NCI-H82 (cell line): ENCODE data around the gene FBXO44.

ENCODE experiments used
- DNase-seq: peaks from one replicate; lab custom pipeline; 2025; lab: John Stamatoyannopoulos, UW

The FBXO44 gene

GRCh38 chr1:11640101-11640500 lies 14.6 kb upstream of the FBXO44 start:
- DNase-seq = no peak

- DNase-seq = no peak
Observed at GRCh38 chr1:11640944-11641343, 13.7 kb upstream of the FBXO44 start.

- DNase-seq = peak; percentile 99
Observed at GRCh38 chr1:11641776-11642305, 12.8 kb upstream of the FBXO44 start.

- peak; percentile 92 for DNase-seq
Observed at GRCh38 chr1:11642418-11643017, 12.2 kb upstream of the FBXO44 start.

- DNase-seq = peak; percentile 39
Observed at GRCh38 chr1:11643782-11644181, 10.9 kb upstream of the FBXO44 start.

GRCh38 chr1:11645270-11645669 lies 9.4 kb upstream of the FBXO44 start:
- DNase-seq = no peak

- DNase-seq = peak; percentile 93
Observed at GRCh38 chr1:11645670-11646265, 8.9 kb upstream of the FBXO44 start.

- no peak for DNase-seq
Observed at GRCh38 chr1:11646317-11646716, 8.4 kb upstream of the FBXO44 start.

- no peak for DNase-seq
Observed at GRCh38 chr1:11647333-11647732, 7.3 kb upstream of the FBXO44 start.

GRCh38 chr1:11648039-11648438 lies 6.6 kb upstream of the FBXO44 start:
- DNase-seq = no peak

GRCh38 chr1:11648732-11649158 lies 5.9 kb upstream of the FBXO44 start:
- peak; percentile 58 for DNase-seq

GRCh38 chr1:11649237-11649623 lies 5.4 kb upstream of the FBXO44 start:
- no peak for DNase-seq

- no peak for DNase-seq
Observed at GRCh38 chr1:11649624-11650330, 4.9 kb upstream of the FBXO44 start.

- peak; percentile 82 for DNase-seq
Observed at GRCh38 chr1:11650331-11650991, 4.2 kb upstream of the FBXO44 start.

- no peak for DNase-seq
Observed at GRCh38 chr1:11651017-11651416, 3.7 kb upstream of the FBXO44 start.

GRCh38 chr1:11652203-11652780 lies 2.4 kb upstream of the FBXO44 start:
- no peak for DNase-seq

GRCh38 chr1:11653101-11653860 lies 1.4 kb upstream of the FBXO44 start:
- DNase-seq = no peak

- DNase-seq = no peak
Observed at GRCh38 chr1:11653861-11654136, 878 bp upstream of the FBXO44 start.

GRCh38 chr1:11654939-11655808 lies 497 bp downstream of the FBXO44 start:
- no peak for DNase-seq

GRCh38 chr1:11657654-11658053 lies 3.0 kb downstream of the FBXO44 start:
- DNase-seq = peak; percentile 36

GRCh38 chr1:11658542-11658941 lies 3.9 kb downstream of the FBXO44 start:
- DNase-seq = no peak
